Esophagus muscularis mucosa (tissue), 4 donors: ENCODE measurements around the gene CLN5. TPM values are rescaled to one million over a fixed set of nuclear protein-coding genes. Genes with fewer than 3 reads are reported as not detected.

Source experiments
- DNase-seq: peaks from one replicate; pipeline ENCODE4 v3.0.0-alpha.2; 2017; ENCODE audit errors: extremely low spot score
- H3K27ac ChIP-seq, 4 donors: fragments of 200-600 bp; sonication (generic); replicated peaks in 1 of 4; 1 replicate in 3 of 4; 2 replicates in 1 of 4; pipeline ENCODE4 v1.5.1; 2016 to 2019; ENCODE audit warnings: mild to moderate bottlenecking in 1 of 4
- H3K27me3 ChIP-seq, 4 donors: fragments of 200-600 bp; sonication (generic); one replicate each; pipeline versions ENCODE4 v1.5.1 to v1.6.0; 2016 to 2019
- H3K36me3 ChIP-seq, 4 donors: fragments of 200-600 bp; sonication (generic); one replicate each; pipeline ENCODE4 v1.5.1; 2016 to 2019
- H3K4me1 ChIP-seq, 4 donors: fragments of 200-600 bp; sonication (generic); one replicate each; pipeline ENCODE4 v1.5.1; 2016 to 2019
- H3K4me3 ChIP-seq, 4 donors: fragments of 200-600 bp; sonication (generic); 1 replicate in 2 of 4; 2 replicates in 2 of 4; pipeline ENCODE4 v1.5.1; 2016 to 2019; ENCODE audit warnings: mild to moderate bottlenecking in 4 of 4, moderate library complexity in 1 of 4
- H3K9me3 ChIP-seq, 4 donors: fragments of 200-600 bp; sonication (generic); 1 replicate in 3 of 4; 2 replicates in 1 of 4; pipeline ENCODE4 v1.5.1; 2016 to 2019
- EP300 ChIP-seq: sonication (generic); formaldehyde crosslinking; IDR thresholded peaks from one replicate; pipeline ENCODE4 v1.6.1; 2017; ENCODE audit warnings: antibody characterized with exemption
- POLR2A ChIP-seq: fragments of 450-650 bp; IDR thresholded peaks from one replicate; pipeline ENCODE4 v1.6.1; 2017; ENCODE audit warnings: antibody characterized with exemption, moderate library complexity, mild to moderate bottlenecking, low read depth
- POLR2AphosphoS5 ChIP-seq, 2 donors: sonication (generic); formaldehyde crosslinking; IDR thresholded peaks; one replicate each; pipeline ENCODE4 v1.6.1; 2017; ENCODE audit warnings: antibody characterized with exemption in 2 of 2
- WGBS: methylation state at CpG from one replicate; pipeline ENCODE4 v1.1.5; 2018; 5-methylcytosine and 5-hydroxymethylcytosine counted together
- intact Hi-C: fragments of 100-400 bp; cut with DNase I; formaldehyde crosslinking; loops from one replicate; pipeline ENCODE4 v1.15.1; 2023
- total RNA-seq, 4 donors: library from RNA; depleted of rRNA; stranded (reverse); fragments of >200 nt; gene quantifications; one replicate each; pipeline versions ENCODE4 v1.1.0 to v1.2.1, GENCODE V29; 2016
- TF ChIP-seq, protein P1 (sequence below), 3 experiments: fragments of 200-600 bp in 2 of 3; fragments of 450-650 bp in 1 of 3; sonication (generic) in 2 of 3; IDR thresholded peaks; one replicate each; pipeline ENCODE4 v1.5.1; 2017 to 2019; ENCODE audit warnings: antibody characterized with exemption in 3 of 3, mild to moderate bottlenecking in 2 of 3, moderate library complexity in 1 of 3

Gene CLN5
- total RNA-seq, 4 donors from 2014 or later = 17.6 to 26.2 (median 19.8) TPM

DNA sequence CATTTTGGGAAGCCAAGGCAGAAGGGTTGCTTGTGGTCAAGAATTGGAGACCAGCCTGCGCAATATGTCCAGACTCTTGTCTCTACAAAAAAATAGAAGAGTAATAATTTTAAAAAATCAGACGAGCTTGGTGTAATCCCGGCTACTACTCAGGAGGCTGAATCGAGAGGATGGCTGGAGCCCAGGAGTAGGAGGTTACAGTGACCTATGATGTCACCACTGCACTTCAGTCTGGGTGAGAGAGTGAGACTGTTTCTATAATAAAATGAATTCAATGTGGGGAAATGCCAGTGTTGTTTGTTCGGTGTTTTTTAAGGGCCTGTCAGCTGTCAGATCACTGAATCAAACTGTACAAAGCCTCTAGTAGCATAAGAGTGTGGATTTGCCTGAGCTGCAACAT lies 36.3 kb downstream of the CLN5 start:
- DNase-seq = no peak
- Histone ChIP-seq H3K4me1 (peaks cover 32 to 38% (median 36%) of the 10 kb centered on the region in 4 donors), H3K27ac (peak overlapping the region; percentile 96 to 100 (median 100)), H3K4me3 (peak overlapping the region in 3 of 4 donors; percentile 90 to 98 (median 96)), H3K27me3 (no peaks in the 10 kb centered on the region), H3K36me3 (no peaks in the 10 kb centered on the region), H3K9me3 (no peaks in the 10 kb centered on the region)
- intact Hi-C loops = loop anchor here (5.0 to 10.0 kb wide), 2 partner anchors 36 to 297 kb away; partner anchors contain the start of genes CLN5 and MYCBP2
- WGBS = 52% methylated on average over 5 of the region's 5 CpGs
- TF ChIP-seq EP300 (no peak), POLR2AphosphoS5 (IDR thresholded peaks at IDR 0.05) (no peak), POLR2A (no peak)
- TF ChIP-seq, protein P1, sequence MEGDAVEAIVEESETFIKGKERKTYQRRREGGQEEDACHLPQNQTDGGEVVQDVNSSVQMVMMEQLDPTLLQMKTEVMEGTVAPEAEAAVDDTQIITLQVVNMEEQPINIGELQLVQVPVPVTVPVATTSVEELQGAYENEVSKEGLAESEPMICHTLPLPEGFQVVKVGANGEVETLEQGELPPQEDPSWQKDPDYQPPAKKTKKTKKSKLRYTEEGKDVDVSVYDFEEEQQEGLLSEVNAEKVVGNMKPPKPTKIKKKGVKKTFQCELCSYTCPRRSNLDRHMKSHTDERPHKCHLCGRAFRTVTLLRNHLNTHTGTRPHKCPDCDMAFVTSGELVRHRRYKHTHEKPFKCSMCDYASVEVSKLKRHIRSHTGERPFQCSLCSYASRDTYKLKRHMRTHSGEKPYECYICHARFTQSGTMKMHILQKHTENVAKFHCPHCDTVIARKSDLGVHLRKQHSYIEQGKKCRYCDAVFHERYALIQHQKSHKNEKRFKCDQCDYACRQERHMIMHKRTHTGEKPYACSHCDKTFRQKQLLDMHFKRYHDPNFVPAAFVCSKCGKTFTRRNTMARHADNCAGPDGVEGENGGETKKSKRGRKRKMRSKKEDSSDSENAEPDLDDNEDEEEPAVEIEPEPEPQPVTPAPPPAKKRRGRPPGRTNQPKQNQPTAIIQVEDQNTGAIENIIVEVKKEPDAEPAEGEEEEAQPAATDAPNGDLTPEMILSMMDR (IDR thresholded peaks at IDR 0.05) = no peak

DNA sequence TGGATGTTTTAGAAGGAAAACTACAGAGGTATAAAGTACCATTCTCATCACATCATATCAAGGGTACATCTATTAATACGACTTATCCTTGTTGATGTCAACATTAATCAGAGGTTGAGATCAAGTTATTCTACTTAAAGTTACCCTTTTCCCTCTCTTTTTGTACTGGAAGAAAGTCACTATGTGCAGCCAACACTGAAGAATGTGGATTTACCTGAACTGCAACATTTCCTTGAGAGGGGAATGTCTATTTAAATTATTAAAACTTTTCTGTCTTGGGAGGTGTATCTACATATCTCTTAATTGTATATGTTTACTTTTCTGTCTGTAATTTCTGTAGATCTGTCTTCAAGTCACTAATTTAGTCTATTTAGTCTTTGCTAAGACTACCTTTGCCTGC lies 37.6 kb downstream of the CLN5 start:
- 97% methylated on average over 1 of the region's 1 CpG for WGBS
- TF ChIP-seq, protein P1 (IDR thresholded peaks at IDR 0.05) = no peak
- TF ChIP-seq POLR2A (no peak), POLR2AphosphoS5 (IDR thresholded peaks at IDR 0.05) (no peak), EP300 (no peak)
- intact Hi-C loops = loop anchor here (5.0 to 10.0 kb wide), 2 partner anchors 37 to 295 kb away; partner anchors contain the start of genes CLN5 and MYCBP2

DNA sequence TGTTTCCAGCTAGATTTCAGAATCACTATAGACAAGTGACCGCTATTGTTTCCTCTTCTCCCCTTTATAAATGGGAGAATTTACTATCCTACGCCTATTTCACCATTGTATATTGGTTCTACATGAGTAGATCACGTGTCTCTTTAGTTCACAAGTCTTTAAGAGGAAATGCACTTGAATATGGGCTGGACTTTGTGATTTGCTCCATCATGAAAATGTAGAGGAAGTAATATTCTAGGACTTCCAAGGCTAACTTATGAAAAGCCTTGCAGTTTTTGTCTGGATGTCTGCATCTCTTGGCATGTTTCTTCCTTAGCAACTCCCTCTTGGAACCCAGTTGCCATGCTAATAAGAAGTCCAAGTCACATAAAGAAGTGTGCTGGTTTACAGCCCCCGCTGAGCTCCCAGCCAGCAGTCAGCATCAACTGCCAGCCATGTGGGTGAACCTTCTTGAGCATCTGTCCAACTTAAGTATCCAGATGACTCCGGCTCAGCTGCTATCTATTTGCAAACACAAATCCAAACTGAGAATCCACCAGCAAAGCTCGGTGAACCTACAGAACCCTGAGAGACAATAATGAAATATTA lies 39.9 kb downstream of the CLN5 start:
- no peak overlapping the region for H3K4me3 ChIP-seq
- no peak for TF ChIP-seq POLR2AphosphoS5 (IDR thresholded peaks at IDR 0.05)
- TF ChIP-seq POLR2A = no peak
- TF ChIP-seq, protein P1 (IDR thresholded peaks at IDR 0.05) = no peak
- no peak for TF ChIP-seq EP300

More for the DNA sequence above, 37.6 kb downstream of the CLN5 start:
- H3K27ac ChIP-seq = no peak overlapping the region
- no peaks in the 10 kb centered on the region for H3K9me3 ChIP-seq
- H3K36me3 ChIP-seq = no peaks in the 10 kb centered on the region
- H3K4me3 ChIP-seq = no peak overlapping the region
- no peaks in the 10 kb centered on the region for H3K27me3 ChIP-seq
- DNase-seq = no peak
- H3K4me1 ChIP-seq = peaks cover 20 to 26% (median 24%) of the 10 kb centered on the region in 4 donors

DNA sequence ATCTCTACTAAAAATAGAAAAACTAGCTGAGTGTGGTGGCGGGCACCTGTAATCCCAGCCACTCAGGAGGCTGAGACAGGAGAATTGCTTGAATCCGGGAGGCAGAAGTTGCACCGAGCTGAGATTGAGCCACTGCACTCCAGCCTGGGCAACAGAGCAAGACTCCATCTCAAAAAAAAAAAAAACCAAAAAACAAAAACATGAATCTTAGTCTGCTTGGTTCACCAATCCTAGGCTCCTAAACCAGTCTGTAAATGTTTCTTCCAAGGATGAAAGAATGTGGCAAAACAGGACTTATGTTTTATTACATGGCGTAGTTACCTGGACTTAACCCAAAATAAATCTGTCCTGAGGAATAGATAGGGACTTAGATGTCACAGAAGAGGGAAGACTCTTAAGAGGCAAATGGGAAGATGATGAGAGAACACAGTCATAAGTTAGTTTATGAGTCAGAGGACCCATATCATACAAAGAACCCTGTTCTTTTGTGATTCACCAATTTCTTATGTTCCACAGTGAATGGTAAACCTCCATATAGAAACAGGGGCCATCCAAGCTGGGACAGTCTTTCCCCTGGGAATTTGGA lies 41.9 kb downstream of the CLN5 start:
- Histone ChIP-seq H3K27ac (no peak overlapping the region), H3K36me3 (no peaks in the 10 kb centered on the region), H3K9me3 (no peaks in the 10 kb centered on the region), H3K4me3 (no peak overlapping the region), H3K4me1 (no peaks in the 10 kb centered on the region), H3K27me3 (no peaks in the 10 kb centered on the region)
- no peak for DNase-seq
- intact Hi-C loops = no loop called here
- WGBS = 100% methylated on average over 4 of the region's 4 CpGs
- no peak for TF ChIP-seq POLR2AphosphoS5 (IDR thresholded peaks at IDR 0.05)
- no peak for TF ChIP-seq POLR2A
- TF ChIP-seq EP300 = no peak
- TF ChIP-seq, protein P1 (IDR thresholded peaks at IDR 0.05) = no peak

More for the DNA sequence above, 39.9 kb downstream of the CLN5 start:
- Histone ChIP-seq H3K27ac (no peak overlapping the region), H3K36me3 (no peaks in the 10 kb centered on the region), H3K27me3 (no peaks in the 10 kb centered on the region), H3K9me3 (no peaks in the 10 kb centered on the region), H3K4me1 (peaks cover 7 to 11% (median 11%) of the 10 kb centered on the region in 4 donors)
- WGBS = 90% methylated on average over 6 of the region's 6 CpGs
- DNase-seq = no peak
- intact Hi-C loops = no loop called here
